ENCODE data around the gene RABL2A. TPM values are rescaled to one million over a fixed set of nuclear protein-coding genes. Genes with fewer than 3 reads are reported as not detected.
"Not testable (repeated sequence)": the region's sequence is repeated elsewhere in the genome, so short reads cannot be mapped to it uniquely, and the experiment has no call there.

RABL2A gene
- total RNA-seq, 1 donor from 2014 or later: 56.2 TPM

GRCh38 chr2:113664761-113665533, 37.9 kb downstream of the RABL2A start:
- not testable (repeated sequence) for H3K27ac Mint-ChIP-seq; H3K9me3 Mint-ChIP-seq (ENCODE audit: low read depth); DNase-seq (ENCODE audit: low spot score, unreplicated experiment); H3K36me3 Mint-ChIP-seq (ENCODE audit: insufficient read depth); H3K27me3 Mint-ChIP-seq; H3K4me3 Mint-ChIP-seq (ENCODE audit: low read depth); H3K4me1 Mint-ChIP-seq (ENCODE audit: low read depth)

GRCh38 chr2:113669013-113669412, 41.9 kb downstream of the RABL2A start:
- not testable (repeated sequence) for DNase-seq (ENCODE audit: low spot score, unreplicated experiment); H3K36me3 Mint-ChIP-seq (ENCODE audit: insufficient read depth); H3K27ac Mint-ChIP-seq; H3K4me1 Mint-ChIP-seq (ENCODE audit: low read depth); H3K4me3 Mint-ChIP-seq (ENCODE audit: low read depth); H3K27me3 Mint-ChIP-seq; H3K9me3 Mint-ChIP-seq (ENCODE audit: low read depth)

DNA sequence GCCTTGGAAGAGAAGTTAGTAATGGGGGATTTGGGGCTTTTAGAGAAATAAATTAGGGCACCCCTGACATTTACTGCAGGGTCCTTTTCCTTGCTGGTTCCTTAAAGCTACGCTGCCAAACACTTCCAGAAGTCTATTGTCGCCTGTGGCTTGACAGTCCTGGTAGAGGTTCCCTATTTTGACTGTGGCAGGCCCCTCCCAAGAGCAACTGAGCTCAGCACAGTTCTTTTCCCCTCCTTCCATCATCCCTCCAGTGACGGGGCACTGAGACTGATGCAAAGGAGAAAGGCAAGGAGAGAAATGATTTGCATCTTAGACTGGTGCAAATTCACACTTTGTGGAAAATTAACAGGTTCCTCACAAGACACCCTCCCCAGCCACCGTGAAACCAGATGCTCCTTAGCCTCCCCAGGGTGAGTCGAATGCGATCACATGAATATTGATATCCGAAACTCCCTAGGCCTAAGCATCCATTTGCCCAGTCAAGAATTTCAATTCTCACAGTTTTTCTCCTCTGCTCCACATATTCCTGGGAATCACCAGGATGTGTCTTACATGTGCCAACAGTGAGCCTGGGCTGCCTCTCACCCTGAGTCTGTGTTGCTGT, 45.4 kb downstream of the RABL2A start:
- TF ChIP-seq, protein P1, sequence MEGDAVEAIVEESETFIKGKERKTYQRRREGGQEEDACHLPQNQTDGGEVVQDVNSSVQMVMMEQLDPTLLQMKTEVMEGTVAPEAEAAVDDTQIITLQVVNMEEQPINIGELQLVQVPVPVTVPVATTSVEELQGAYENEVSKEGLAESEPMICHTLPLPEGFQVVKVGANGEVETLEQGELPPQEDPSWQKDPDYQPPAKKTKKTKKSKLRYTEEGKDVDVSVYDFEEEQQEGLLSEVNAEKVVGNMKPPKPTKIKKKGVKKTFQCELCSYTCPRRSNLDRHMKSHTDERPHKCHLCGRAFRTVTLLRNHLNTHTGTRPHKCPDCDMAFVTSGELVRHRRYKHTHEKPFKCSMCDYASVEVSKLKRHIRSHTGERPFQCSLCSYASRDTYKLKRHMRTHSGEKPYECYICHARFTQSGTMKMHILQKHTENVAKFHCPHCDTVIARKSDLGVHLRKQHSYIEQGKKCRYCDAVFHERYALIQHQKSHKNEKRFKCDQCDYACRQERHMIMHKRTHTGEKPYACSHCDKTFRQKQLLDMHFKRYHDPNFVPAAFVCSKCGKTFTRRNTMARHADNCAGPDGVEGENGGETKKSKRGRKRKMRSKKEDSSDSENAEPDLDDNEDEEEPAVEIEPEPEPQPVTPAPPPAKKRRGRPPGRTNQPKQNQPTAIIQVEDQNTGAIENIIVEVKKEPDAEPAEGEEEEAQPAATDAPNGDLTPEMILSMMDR (IDR thresholded peaks at IDR 0.05; ENCODE audit: unreplicated experiment): no peak
- Mint-ChIP-seq H3K27me3 (peaks cover 3% of the 10 kb centered on the region), H3K9me3 (ENCODE audit: low read depth) (no peaks in the 10 kb centered on the region), H3K4me3 (ENCODE audit: low read depth) (no peak overlapping the region), H3K4me1 (ENCODE audit: low read depth) (no peaks in the 10 kb centered on the region), H3K27ac (no peak overlapping the region), H3K36me3 (ENCODE audit: insufficient read depth) (no peaks in the 10 kb centered on the region)
- no peak for DNase-seq (ENCODE audit: low spot score, unreplicated experiment)

- Mint-ChIP-seq H3K36me3 (ENCODE audit: insufficient read depth) (no peaks in the 10 kb centered on the region), H3K4me1 (ENCODE audit: low read depth) (no peaks in the 10 kb centered on the region), H3K27me3 (peaks cover 3% of the 10 kb centered on the region), H3K4me3 (ENCODE audit: low read depth) (no peak overlapping the region), H3K9me3 (ENCODE audit: low read depth) (no peaks in the 10 kb centered on the region), H3K27ac (no peak overlapping the region)
- TF ChIP-seq, protein P1 (IDR thresholded peaks at IDR 0.05; ENCODE audit: unreplicated experiment): no peak
- no peak for DNase-seq (ENCODE audit: low spot score, unreplicated experiment)
Measured at GRCh38 chr2:113675875-113676274, 48.8 kb downstream of the RABL2A start.

DNA sequence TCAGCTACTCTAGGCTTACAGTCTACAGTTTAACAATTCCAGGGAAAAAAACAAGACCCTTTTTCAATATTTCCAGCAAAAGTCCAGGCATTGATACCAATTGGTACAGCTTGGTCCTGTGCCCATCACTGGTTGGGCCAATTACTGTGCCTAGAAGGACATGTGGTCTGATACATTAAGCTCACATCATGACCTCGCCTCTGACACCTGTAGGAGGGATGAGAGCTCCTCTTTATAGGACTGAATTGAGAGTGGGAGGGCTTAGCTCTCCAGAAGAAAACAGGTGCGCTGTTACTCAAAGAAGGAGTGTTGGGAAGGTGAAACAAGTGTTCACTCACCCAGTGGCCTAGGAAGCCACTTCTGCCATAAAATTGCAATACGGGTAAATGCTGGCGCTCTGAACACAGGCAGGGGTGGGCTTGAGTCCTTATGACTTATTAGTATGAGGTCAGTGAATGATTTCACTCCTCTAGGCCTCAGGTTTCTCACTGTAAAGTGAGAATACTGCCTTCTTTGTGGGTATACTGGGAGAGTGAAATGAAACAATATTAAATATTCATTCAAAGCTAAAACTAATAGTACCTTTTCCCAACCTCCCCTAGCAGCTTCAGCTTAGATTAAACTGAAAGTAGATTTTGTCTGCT, 49.7 kb downstream of the RABL2A start:
- no peak overlapping the region for H3K4me3 Mint-ChIP-seq (ENCODE audit: low read depth)
- no peaks in the 10 kb centered on the region for H3K36me3 Mint-ChIP-seq (ENCODE audit: insufficient read depth)
- no peaks in the 10 kb centered on the region for H3K4me1 Mint-ChIP-seq (ENCODE audit: low read depth)

DNA sequence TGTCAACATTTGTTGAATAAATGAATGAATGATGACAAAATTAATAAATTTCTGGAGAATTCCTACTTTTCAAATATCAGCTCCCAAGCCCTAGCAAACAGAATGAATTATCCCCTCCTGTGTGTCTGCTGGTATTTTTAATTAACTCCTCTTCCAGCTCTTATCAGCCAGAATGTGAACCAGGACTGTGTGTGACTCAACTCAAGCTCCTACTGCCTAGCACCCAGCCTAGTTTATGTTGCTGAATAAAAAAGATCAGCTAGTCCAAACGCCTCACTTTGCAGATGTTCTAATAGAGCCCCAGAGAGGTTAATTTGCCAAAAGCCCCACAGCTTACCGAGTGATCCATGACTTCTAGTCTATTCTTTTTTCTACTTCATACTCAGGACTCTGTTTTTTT, 50.3 kb downstream of the RABL2A start:
- no peak for DNase-seq (ENCODE audit: low spot score, unreplicated experiment)
- Mint-ChIP-seq H3K36me3 (ENCODE audit: insufficient read depth) (no peaks in the 10 kb centered on the region), H3K4me1 (ENCODE audit: low read depth) (no peaks in the 10 kb centered on the region), H3K4me3 (ENCODE audit: low read depth) (no peak overlapping the region), H3K9me3 (ENCODE audit: low read depth) (peaks cover 7% of the 10 kb centered on the region), H3K27me3 (peaks cover 3% of the 10 kb centered on the region), H3K27ac (no peak overlapping the region)
- TF ChIP-seq, protein P1 (IDR thresholded peaks at IDR 0.05; ENCODE audit: unreplicated experiment): no peak

More for the DNA sequence above, 49.7 kb downstream of the RABL2A start:
- Mint-ChIP-seq H3K27me3 (peaks cover 3% of the 10 kb centered on the region), H3K9me3 (ENCODE audit: low read depth) (peaks cover 2% of the 10 kb centered on the region), H3K27ac (no peak overlapping the region)
- DNase-seq (ENCODE audit: low spot score, unreplicated experiment): no peak
- TF ChIP-seq, protein P1 (IDR thresholded peaks at IDR 0.05; ENCODE audit: unreplicated experiment): no peak

All from progenitor cell of endocrine pancreas (in vitro differentiated cells).